Measurements from ENCODE around the gene MERTK.
"Not testable (repeated sequence)": the region's sequence is repeated elsewhere in the genome, so short reads cannot be mapped to it uniquely, and the experiment has no call there.

Gene MERTK

DNA sequence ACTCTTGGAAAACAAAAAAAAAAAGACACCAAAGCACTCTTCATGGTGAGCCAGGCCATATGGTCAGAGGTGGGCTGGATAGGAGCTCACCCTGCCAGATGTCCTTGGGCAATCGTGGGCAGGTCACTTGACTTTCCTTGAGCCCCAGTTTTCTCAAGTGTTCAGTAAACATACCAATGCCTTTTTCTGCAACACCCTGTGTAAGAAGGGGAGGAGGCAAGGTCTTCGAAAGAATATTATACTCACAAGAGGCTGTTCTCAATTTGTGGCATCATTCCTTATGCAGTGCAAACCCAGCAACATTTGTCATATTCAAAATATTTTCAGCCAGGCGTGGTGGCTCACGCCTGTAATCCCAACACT is 133.8 kb downstream of the MERTK start:
- H3K4me3 ChIP-seq (ENCODE audit: low read length) = no peak overlapping the region
- TF ChIP-seq ZNF274 (IDR thresholded peaks at IDR 0.05; ENCODE audit: low read depth, low read length) = no peak

DNA sequence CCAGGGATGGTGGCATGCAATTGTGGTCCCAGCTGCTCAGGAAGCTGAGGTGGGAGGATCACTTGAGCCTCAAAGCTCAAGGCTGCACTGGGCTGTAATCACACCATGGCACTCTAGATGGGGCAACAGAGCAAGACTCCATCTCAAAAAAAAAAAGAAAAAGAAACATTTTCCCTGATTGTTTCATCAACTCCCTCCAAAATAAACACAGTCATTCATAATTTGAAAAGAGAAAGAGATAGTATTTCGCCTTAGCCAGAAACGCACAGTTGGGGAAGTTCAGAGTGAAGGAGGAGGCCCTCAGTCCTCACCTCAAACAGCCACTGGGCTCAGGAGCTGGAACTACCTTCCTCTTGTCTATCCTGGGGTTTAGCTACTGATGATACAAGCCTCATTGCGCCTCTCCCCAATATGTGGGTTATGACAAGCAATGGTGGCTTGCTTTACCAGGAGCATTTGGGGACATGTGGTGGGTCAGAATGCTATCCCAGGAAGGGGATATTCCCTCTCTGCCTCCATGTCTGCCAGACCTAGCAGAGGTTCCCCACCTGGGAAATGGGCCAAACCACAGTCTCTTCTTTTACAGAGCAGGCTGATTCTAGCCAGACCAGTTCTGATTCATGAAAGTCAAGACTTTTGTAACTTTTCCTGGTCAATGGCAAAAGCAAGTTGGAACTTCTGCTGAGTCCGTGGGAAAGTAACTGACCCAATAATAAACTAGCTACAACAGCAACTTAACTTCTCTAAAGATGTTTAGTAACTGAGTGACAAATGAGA is 134.5 kb downstream of the MERTK start:
- TF ChIP-seq ZNF274 (IDR thresholded peaks at IDR 0.05; ENCODE audit: low read depth, low read length) = no peak
- H3K4me3 ChIP-seq (ENCODE audit: low read length) = no peak overlapping the region

DNA sequence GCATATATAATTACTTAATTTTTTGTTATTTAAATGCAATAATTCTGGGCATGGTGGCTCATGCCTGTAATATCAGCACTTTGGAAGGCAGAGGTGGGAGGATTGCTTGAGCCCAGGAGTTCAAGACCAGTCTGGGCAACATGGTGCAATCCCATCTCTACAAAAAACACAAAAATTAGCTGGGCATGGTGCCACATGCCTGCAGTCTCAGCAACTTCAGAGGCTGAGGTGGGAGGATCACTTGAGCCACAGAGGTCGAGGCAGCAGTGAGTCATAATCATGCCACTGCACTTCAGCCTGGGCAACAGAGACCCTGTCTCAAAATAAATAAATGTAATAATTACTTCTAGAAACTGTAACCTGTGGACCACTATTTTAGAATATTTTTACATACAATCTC is 135.2 kb downstream of the MERTK start:
- no peak for TF ChIP-seq ZNF274 (IDR thresholded peaks at IDR 0.05; ENCODE audit: low read depth, low read length)
- no peak overlapping the region for H3K4me3 ChIP-seq (ENCODE audit: low read length)

- TF ChIP-seq ZNF274 (IDR thresholded peaks at IDR 0.05; ENCODE audit: low read depth, low read length) = no peak
- no peak overlapping the region for H3K4me3 ChIP-seq (ENCODE audit: low read length)
These were observed 136.5 kb downstream of the MERTK start for GRCh38 chr2:112034924-112035323.

DNA sequence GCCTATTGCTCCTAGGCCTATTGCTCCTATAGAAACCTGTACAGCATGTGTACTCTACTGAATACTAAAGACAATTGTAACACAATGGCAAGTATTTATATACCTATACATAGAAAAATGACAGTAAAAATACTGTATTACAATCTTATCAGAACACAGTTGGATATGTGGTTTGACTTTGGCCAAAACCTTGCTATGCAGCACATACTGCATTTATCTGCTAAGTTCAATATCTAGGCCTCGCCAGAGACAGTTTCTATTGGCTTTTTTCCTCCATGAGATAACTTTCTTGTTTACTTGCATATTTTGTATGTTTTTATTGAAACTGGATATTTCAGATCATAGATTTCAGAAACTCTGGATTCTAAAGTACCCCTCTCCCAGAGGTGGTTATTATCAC is 137.4 kb downstream of the MERTK start:
- no peak overlapping the region for H3K4me3 ChIP-seq (ENCODE audit: low read length)
- TF ChIP-seq ZNF274 (IDR thresholded peaks at IDR 0.05; ENCODE audit: low read depth, low read length) = no peak

DNA sequence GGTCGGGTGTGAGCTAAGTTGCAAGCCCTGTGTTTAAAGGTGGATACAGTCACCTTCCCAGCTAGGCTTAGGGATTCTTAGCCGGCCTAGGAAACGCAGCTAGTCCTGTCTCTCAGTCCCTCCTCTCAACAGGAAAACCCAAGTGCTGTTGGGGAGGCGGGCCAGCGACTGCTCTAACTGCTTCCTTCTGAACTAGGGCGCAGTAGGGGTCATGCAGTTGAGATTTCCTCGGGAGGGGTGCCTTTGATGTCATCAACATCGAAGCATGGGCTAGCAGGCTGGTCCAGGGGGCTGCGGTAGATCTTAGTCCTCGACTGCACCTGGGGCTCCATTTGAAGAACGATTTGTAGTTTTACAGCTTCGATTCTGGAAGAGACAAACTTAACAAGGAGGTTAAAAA is 141.1 kb downstream of the MERTK start:
- not testable (repeated sequence) for H3K4me3 ChIP-seq (ENCODE audit: low read length)

GRCh38 chr2:112040066-112040465 is 141.7 kb downstream of the MERTK start:
- not testable (repeated sequence) for H3K4me3 ChIP-seq (ENCODE audit: low read length)

- H3K4me3 ChIP-seq (ENCODE audit: low read length) = not testable (repeated sequence)
These were observed 143.1 kb downstream of the MERTK start for GRCh38 chr2:112041460-112041859.

DNA sequence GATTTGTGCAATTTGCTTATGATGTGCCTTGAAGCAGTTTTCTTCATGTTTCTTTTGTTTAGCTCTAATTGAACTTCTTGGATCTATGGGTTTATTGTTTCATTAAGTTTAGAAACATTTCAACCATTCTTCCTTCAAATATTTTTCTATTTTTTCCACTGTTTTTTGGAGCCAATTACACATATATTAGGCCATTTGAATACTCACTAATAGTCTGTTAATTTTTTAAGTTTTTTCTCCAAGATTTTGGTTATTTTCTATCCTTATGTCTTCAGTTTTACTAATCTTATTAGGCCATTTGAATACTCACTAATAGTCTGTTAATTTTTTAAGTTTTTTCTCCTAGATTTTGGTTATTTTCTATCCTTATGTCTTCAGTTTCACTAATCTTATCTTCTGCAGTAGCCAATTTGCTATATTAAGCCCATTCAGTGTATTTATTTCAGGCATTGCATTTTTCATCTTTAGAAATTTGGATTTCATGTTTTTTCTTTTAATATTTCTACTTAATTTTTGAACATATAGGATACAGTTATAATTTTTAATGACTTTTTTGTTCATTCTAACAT is 147.1 kb downstream of the MERTK start:
- no peak for TF ChIP-seq ZNF274 (IDR thresholded peaks at IDR 0.05; ENCODE audit: low read depth, low read length)
- no peak overlapping the region for H3K4me3 ChIP-seq (ENCODE audit: low read length)

- no peak overlapping the region for H3K4me3 ChIP-seq (ENCODE audit: low read length)
- TF ChIP-seq ZNF274 (IDR thresholded peaks at IDR 0.05; ENCODE audit: low read depth, low read length) = no peak
These were observed 147.8 kb downstream of the MERTK start for GRCh38 chr2:112046231-112046630.

GRCh38 chr2:112047537-112048235 is 149.3 kb downstream of the MERTK start:
- TF ChIP-seq ZNF274 (IDR thresholded peaks at IDR 0.05; ENCODE audit: low read depth, low read length) = no peak
- no peak overlapping the region for H3K4me3 ChIP-seq (ENCODE audit: low read length)

GRCh38 chr2:112048236-112048592 is 149.8 kb downstream of the MERTK start:
- no peak overlapping the region for H3K4me3 ChIP-seq (ENCODE audit: low read length)
- no peak for TF ChIP-seq ZNF274 (IDR thresholded peaks at IDR 0.05; ENCODE audit: low read depth, low read length)

- no peak overlapping the region for H3K4me3 ChIP-seq (ENCODE audit: low read length)
- TF ChIP-seq ZNF274 (IDR thresholded peaks at IDR 0.05; ENCODE audit: low read depth, low read length) = no peak
These were observed 150.5 kb downstream of the MERTK start for GRCh38 chr2:112048887-112049286.

GRCh38 chr2:112050316-112050715 is 151.9 kb downstream of the MERTK start:
- no peak overlapping the region for H3K4me3 ChIP-seq (ENCODE audit: low read length)
- TF ChIP-seq ZNF274 (IDR thresholded peaks at IDR 0.05; ENCODE audit: low read depth, low read length) = no peak

Data from GM08714 (cell line).